PC-9 (cell line): ENCODE measurements around the gene RALBP1. TPM values are rescaled to one million over a fixed set of nuclear protein-coding genes. Genes with fewer than 3 reads are reported as not detected.

Experiments
- BruUV-seq: library from RNA; stranded (reverse); fragments of 400-500 nt; replicated peaks from 2 replicates; lab custom pipeline; 2021; lab: Mats Ljungman, UMichigan
- CTCF ChIA-PET: fragments of 300-600 bp; sonication (Branson Sonifier 250); formaldehyde crosslinking; loops from one replicate; lab custom pipeline; 2022; ENCODE audit warnings: antibody characterized with exemption; lab: Charles Lee
- POLR2A ChIA-PET: fragments of 300-600 bp; sonication (Branson Sonifier 250); formaldehyde crosslinking; loops from one replicate; lab custom pipeline; 2022; ENCODE audit warnings: antibody characterized with exemption; ENCODE audit not compliant: unreplicated experiment; lab: Charles Lee
- DNase-seq, 2 experiments: peaks; one replicate each; pipeline versions ENCODE4 v3.0.0 to v3.0.0-alpha.2; 2015 to 2022; ENCODE audit warnings: mixed read lengths in 1 of 2
- H2AFZ ChIP-seq: fragments of 200-600 bp; sonication (generic); 2 replicates; pipeline ENCODE4 v1.8.1; 2017; ENCODE audit warnings: antibody characterized with exemption
- H3F3A ChIP-seq: fragments of 200-600 bp; sonication (generic); 2 replicates; pipeline ENCODE4 v1.8.1; 2017; ENCODE audit warnings: antibody characterized with exemption, mild to moderate bottlenecking, low read depth; ENCODE audit not compliant: insufficient read depth
- H3K27ac ChIP-seq: fragments of 200-600 bp; sonication (generic); 2 replicates; pipeline ENCODE4 v1.6.1; 2016; ENCODE audit warnings: mixed run types
- H3K27me3 ChIP-seq: fragments of 200-600 bp; sonication (generic); 2 replicates; pipeline ENCODE4 v1.6.1; 2016; ENCODE audit warnings: low read depth, mixed run types; ENCODE audit not compliant: insufficient read depth
- H3K36me3 ChIP-seq: fragments of 200-600 bp; sonication (generic); 2 replicates; pipeline ENCODE4 v1.6.1; 2016; ENCODE audit warnings: low read depth, mixed run types
- H3K4me1 ChIP-seq: fragments of 200-600 bp; sonication (generic); replicated peaks from 2 replicates; pipeline ENCODE4 v1.6.1; 2016; ENCODE audit warnings: mixed run types; ENCODE audit not compliant: insufficient read depth
- H3K4me2 ChIP-seq: fragments of 200-600 bp; sonication (generic); 2 replicates; pipeline ENCODE4 v1.6.1; 2017; ENCODE audit warnings: mixed run types
- H3K4me3 ChIP-seq: fragments of 200-600 bp; sonication (generic); 2 replicates; pipeline ENCODE4 v1.6.1; 2016; ENCODE audit warnings: mixed run types
- H3K79me2 ChIP-seq: fragments of 200-600 bp; sonication (generic); 2 replicates; pipeline ENCODE4 v1.6.1; 2017; ENCODE audit warnings: low read depth, mixed run types
- H3K9me2 ChIP-seq: fragments of 200-600 bp; sonication (generic); 2 replicates; pipeline ENCODE4 v1.8.1; 2017; ENCODE audit warnings: mild to moderate bottlenecking; ENCODE audit not compliant: insufficient read depth
- H3K9me3 ChIP-seq: fragments of 200-600 bp; sonication (generic); 2 replicates; pipeline ENCODE4 v1.8.1; 2016; ENCODE audit warnings: low read depth; ENCODE audit not compliant: insufficient read depth
- H4K20me1 ChIP-seq: fragments of 200-600 bp; sonication (generic); 2 replicates; pipeline ENCODE4 v1.8.1; 2017; ENCODE audit not compliant: insufficient read depth
- CTCF ChIP-seq: fragments of 200-600 bp; sonication (generic); conservative IDR thresholded peaks from 2 replicates; pipeline ENCODE4 v1.6.1; 2017; ENCODE audit warnings: mixed run types, antibody characterized with exemption, mild to moderate bottlenecking, moderate library complexity
- EZH2 ChIP-seq: fragments of 200-600 bp; sonication (generic); IDR thresholded peaks from 2 replicates; pipeline ENCODE4 v1.8.0; 2017; ENCODE audit warnings: antibody characterized with exemption, low read depth
- intact Hi-C: fragments of 100-400 bp; cut with micrococcal nuclease; formaldehyde crosslinking; loops from one replicate; pipeline ENCODE4 v1.10.0; 2022; ENCODE audit not compliant: unreplicated experiment
- total RNA-seq: library from RNA; stranded (reverse); gene quantifications from 2 replicates; pipeline ENCODE4 v1.2.3, GENCODE V29; 2021

RALBP1 gene
- total RNA-seq, 1 experiment from 2014 or later: 95.0 TPM

DNA sequence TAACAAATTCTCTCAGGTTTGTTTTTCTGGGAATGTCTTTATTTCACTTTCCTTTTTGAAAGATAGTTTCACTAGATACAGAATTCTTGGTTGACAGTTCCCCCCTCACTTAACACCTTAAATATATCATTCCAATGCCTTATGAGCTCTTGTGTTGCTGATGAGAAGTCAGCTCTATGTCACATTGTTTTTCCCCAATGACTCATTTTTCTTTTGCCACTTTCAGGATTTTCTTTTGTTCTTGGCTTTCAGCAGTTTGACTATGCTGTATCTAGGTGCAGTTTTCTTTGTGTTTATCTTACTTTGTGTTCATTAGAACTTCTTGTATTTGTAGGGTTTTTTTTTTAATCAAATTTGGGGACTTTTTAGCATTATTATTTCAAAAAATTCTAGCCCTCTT is 5.6 kb upstream of the RALBP1 start:
- H3F3A ChIP-seq: peaks cover 16% of the 10 kb centered on the region; the same call in 1 of the 2 replicates
- no peak for DNase-seq
- H3K79me2 ChIP-seq: peaks cover 5% of the 10 kb centered on the region; the same call in 1 of the 2 replicates
- intact Hi-C loops: no loop called here
- ChIA-PET CTCF (interaction anchor here (0.6 kb wide), 1 partner anchor 429 kb away, joined by 5 read pairs; no protein-coding TSS in a partner anchor), POLR2A (interaction anchor here (0.6 kb wide), 1 partner anchor 70 kb away, joined by 10 read pairs; no protein-coding TSS in a partner anchor)
- no peaks in the 10 kb centered on the region for H4K20me1 ChIP-seq
- peaks cover 15% of the 10 kb centered on the region; the same call in 1 of the 2 replicates for H3K9me3 ChIP-seq
- peaks cover 11% of the 10 kb centered on the region for H3K4me1 ChIP-seq
- no peak overlapping the region for H3K4me2 ChIP-seq
- no peak overlapping the region for H2AFZ ChIP-seq
- H3K27me3 ChIP-seq: no peaks in the 10 kb centered on the region
- H3K27ac ChIP-seq: no peak overlapping the region
- TF ChIP-seq CTCF (no peak), EZH2 (no peak)
- BruUV-seq: no TSS peak
- H3K4me3 ChIP-seq: no peak overlapping the region
- no peaks in the 10 kb centered on the region for H3K9me2 ChIP-seq
- no peaks in the 10 kb centered on the region for H3K36me3 ChIP-seq

DNA sequence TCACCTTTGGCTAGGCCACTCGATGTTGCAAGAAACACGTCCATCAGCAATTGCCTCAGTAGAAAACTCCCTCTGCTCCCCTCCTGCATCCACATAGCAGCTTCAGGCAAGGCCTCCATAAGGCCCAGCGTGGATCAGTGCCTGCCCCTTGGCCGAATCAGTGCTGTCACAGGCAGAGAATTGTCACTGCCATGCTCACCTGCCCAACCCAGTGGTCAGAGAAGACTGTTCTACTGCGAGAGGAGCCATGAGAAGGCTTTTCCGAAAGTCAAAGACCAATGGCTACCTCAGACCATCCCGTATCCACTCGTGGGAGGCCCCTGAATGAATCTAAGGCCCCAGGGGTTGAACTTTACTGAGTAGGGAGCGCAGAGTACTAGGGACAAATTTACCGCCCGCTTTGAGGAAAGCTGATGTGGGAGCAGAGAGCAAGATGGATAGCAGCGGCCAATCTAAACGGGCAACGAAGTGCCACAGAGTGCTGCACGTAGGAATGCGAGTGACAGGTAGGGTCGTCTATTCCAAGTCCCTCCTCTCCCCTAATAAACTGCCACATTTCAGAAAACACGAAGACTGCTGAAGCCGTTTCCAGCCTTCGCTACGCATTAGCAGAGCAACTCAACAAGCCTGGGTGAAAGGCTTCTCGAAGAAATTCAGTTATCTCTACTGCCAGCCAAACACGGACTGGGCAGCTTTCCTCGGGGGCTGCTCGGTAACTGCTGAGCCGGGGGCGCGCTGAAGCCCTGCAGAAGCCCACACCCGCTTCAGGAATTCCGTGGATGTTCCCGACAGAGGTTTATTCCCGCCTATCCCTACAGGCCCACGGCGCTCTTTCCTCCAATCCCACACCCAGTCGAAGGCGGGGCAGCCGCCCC is 968 bp upstream of the RALBP1 start:
- H3K9me2 ChIP-seq: no peaks in the 10 kb centered on the region
- no peaks in the 10 kb centered on the region for H3K36me3 ChIP-seq
- peak overlapping the region; percentile 92 for H3K4me2 ChIP-seq
- H2AFZ ChIP-seq: peak overlapping the region; percentile 87
- no peaks in the 10 kb centered on the region for H3K9me3 ChIP-seq
- TF ChIP-seq CTCF (no peak), EZH2 (no peak)
- H3K27me3 ChIP-seq: no peaks in the 10 kb centered on the region
- H3K27ac ChIP-seq: peak overlapping the region; percentile 94
- ChIA-PET CTCF (interaction anchor here (0.6 kb wide), 1 partner anchor 865 kb away, joined by 21 read pairs; the partner anchor contains the start of gene RAB12), POLR2A (interaction anchor here (0.6 to 1.1 kb wide), 4 partner anchors 40 to 239 kb away, joined by 4 to 11 read pairs (median 6); no protein-coding TSS in a partner anchor)
- H3K4me1 ChIP-seq: peaks cover 23% of the 10 kb centered on the region
- TSS peak; percentile 73 for BruUV-seq
- peaks cover 41% of the 10 kb centered on the region for H3K79me2 ChIP-seq
- no peaks in the 10 kb centered on the region for H4K20me1 ChIP-seq
- intact Hi-C loops: loop anchor here (2.0 kb wide), 2 partner anchors 40 to 338 kb away; partner anchors contain the start of gene ANKRD12
- peak overlapping the region; percentile 68 for H3K4me3 ChIP-seq
- peaks cover 32% of the 10 kb centered on the region for H3F3A ChIP-seq
- DNase-seq: peak in 1 of 2 experiments; percentile 81
